H1 (cell line): ENCODE results near the gene ASCC1. TPM values are rescaled to one million over a fixed set of nuclear protein-coding genes. Genes with fewer than 3 reads are reported as not detected.

Experiments
- CTCF ChIA-PET: fragments of 300-600 bp; sonication (Branson Sonifier 250); formaldehyde crosslinking; loops from one replicate; lab custom pipeline; 2021; ENCODE audit not compliant: partially characterized antibody; lab: Charles Lee
- POLR2A ChIA-PET: fragments of 300-600 bp; sonication (Branson Sonifier 250); formaldehyde crosslinking; loops from one replicate; lab custom pipeline; 2021; ENCODE audit warnings: inconsistent platforms; ENCODE audit not compliant: partially characterized antibody; lab: Charles Lee
- DNase-seq, 2 experiments: peaks; one replicate each; pipeline versions ENCODE4 v3.0.0 to v3.0.0-alpha.2; 2010 to 2022; ENCODE audit warnings: low spot score in 2 of 2, low read depth in 1 of 2, mixed read lengths in 1 of 2
- FAIRE-seq: peaks from 2 replicates; lab custom pipeline; 2011; peaks lifted over from hg19 to GRCh38; lab: Jason Lieb, UNC
- H2AFZ ChIP-seq: 2 replicates; pipeline ENCODE4 v1.8.1; 2012; ENCODE audit warnings: low read length, inconsistent platforms
- H2AK5ac ChIP-seq: 2 replicates; pipeline ENCODE4 v1.6.1; 2013; ENCODE audit warnings: low read depth, low read length
- H2BK120ac ChIP-seq: replicated peaks from 2 replicates; pipeline ENCODE3; 2013; ENCODE audit warnings: low read depth, low read length, inconsistent platforms
- H2BK12ac ChIP-seq: 2 replicates; pipeline ENCODE4 v1.6.1; 2013; ENCODE audit warnings: low read depth, low read length
- H2BK15ac ChIP-seq: 2 replicates; pipeline ENCODE4 v1.6.1; 2013; ENCODE audit warnings: low read length
- H2BK20ac ChIP-seq: 2 replicates; pipeline ENCODE4 v1.6.1; 2013; ENCODE audit warnings: low read length
- H2BK5ac ChIP-seq: 2 replicates; pipeline ENCODE4 v1.6.1; 2013; ENCODE audit warnings: low read depth, low read length
- H3K14ac ChIP-seq: 2 replicates; pipeline ENCODE4 v1.6.1; 2013; ENCODE audit warnings: inconsistent platforms; ENCODE audit not compliant: insufficient read length
- H3K18ac ChIP-seq: 2 replicates; pipeline ENCODE4 v1.6.1; 2013; ENCODE audit warnings: low read length; ENCODE audit errors: extremely low read depth
- H3K23ac ChIP-seq: 2 replicates; pipeline ENCODE4 v1.6.1; 2013; ENCODE audit warnings: inconsistent platforms; ENCODE audit not compliant: insufficient read length
- H3K23me2 ChIP-seq: 2 replicates; pipeline ENCODE4 v1.6.1; 2013; ENCODE audit warnings: low read depth, low read length
- H3K27ac ChIP-seq: 2 replicates; pipeline ENCODE4 v1.6.1; 2011; ENCODE audit warnings: low read depth, low read length, inconsistent platforms
- H3K27me3 ChIP-seq, 4 experiments: replicated peaks in 1 of 4; 1 replicate in 1 of 4; 2 replicates in 3 of 4; pipeline versions ENCODE4 v1.6.1 to v1.8.1; 2011 to 2013; ENCODE audit warnings: low read length in 3 of 4, mild to moderate bottlenecking in 3 of 4, inconsistent platforms in 2 of 4, mixed read lengths in 2 of 4, moderate library complexity in 1 of 4; ENCODE audit not compliant: control insufficient read depth in 3 of 4, insufficient read depth in 3 of 4; ENCODE audit errors: extremely low read depth in 1 of 4
- H3K36me3 ChIP-seq, 4 experiments: 2 replicates each; pipeline versions ENCODE4 v1.6.1 to v1.8.1; 2011 to 2013; ENCODE audit warnings: mild to moderate bottlenecking in 4 of 4, low read length in 3 of 4, moderate library complexity in 2 of 4, control low read depth in 1 of 4, inconsistent platforms in 1 of 4; ENCODE audit not compliant: insufficient read depth in 4 of 4, control insufficient read depth in 2 of 4
- H3K4ac ChIP-seq: replicated peaks from 2 replicates; pipeline ENCODE3; 2013; ENCODE audit warnings: low read length, low read depth, mixed read lengths, inconsistent platforms; ENCODE audit not compliant: insufficient read length
- H3K4me1 ChIP-seq, 4 experiments: replicated peaks in 1 of 4; 1 replicate in 1 of 4; 2 replicates in 3 of 4; pipeline versions ENCODE4 v1.6.1 to v1.8.1; 2011 to 2013; ENCODE audit warnings: low read length in 3 of 4, inconsistent platforms in 2 of 4, mixed read lengths in 1 of 4; ENCODE audit not compliant: insufficient read depth in 4 of 4, control insufficient read depth in 3 of 4
- H3K4me2 ChIP-seq, 2 experiments: 2 replicates each; pipeline versions ENCODE4 v1.6.1 to v1.8.1; 2011 to 2013; ENCODE audit warnings: low read depth in 2 of 2, low read length in 2 of 2, control low read depth in 1 of 2, inconsistent platforms in 1 of 2, mild to moderate bottlenecking in 1 of 2; ENCODE audit not compliant: insufficient read depth in 1 of 2
- H3K4me3 ChIP-seq, 4 experiments: fragments of 200-600, 300-600 bp in 1 of 4; sonication (generic), shearing (Covaris generic), sonication (Bioruptor Twin) in 1 of 4; 2 replicates each; pipeline versions ENCODE4 v1.5.1 to v1.8.1; 2011 to 2016; ENCODE audit warnings: low read length in 4 of 4, low read depth in 3 of 4, control low read depth in 2 of 4, inconsistent platforms in 2 of 4, mild to moderate bottlenecking in 2 of 4, mixed read lengths in 1 of 4, moderate library complexity in 1 of 4; ENCODE audit not compliant: insufficient read depth in 2 of 4; ENCODE audit errors: extremely low read depth in 1 of 4
- H3K56ac ChIP-seq: replicated peaks from 2 replicates; pipeline ENCODE3; 2013; ENCODE audit warnings: low read depth, mild to moderate bottlenecking, mixed read lengths, low read length, inconsistent platforms; ENCODE audit not compliant: insufficient read length
- H3K79me1 ChIP-seq: 2 replicates; pipeline ENCODE4 v1.6.1; 2013; ENCODE audit warnings: low read depth, low read length, control low read depth
- H3K79me2 ChIP-seq, 2 experiments: 2 replicates each; pipeline versions ENCODE4 v1.6.1 to v1.8.1; 2012 to 2013; ENCODE audit warnings: low read length in 2 of 2, mild to moderate bottlenecking in 2 of 2, inconsistent platforms in 1 of 2; ENCODE audit not compliant: insufficient read depth in 2 of 2, control insufficient read depth in 1 of 2
- H3K9ac ChIP-seq, 4 experiments: replicated peaks in 1 of 4; 1 replicate in 1 of 4; 2 replicates in 3 of 4; pipeline versions ENCODE4 v1.6.1 to v1.8.1; 2011 to 2013; ENCODE audit warnings: low read depth in 3 of 4, low read length in 3 of 4, control low read depth in 2 of 4, mild to moderate bottlenecking in 2 of 4, moderate library complexity in 2 of 4, inconsistent platforms in 1 of 4; ENCODE audit errors: extremely low read depth in 1 of 4
- H3K9me3 ChIP-seq, 2 experiments: 2 replicates each; pipeline versions ENCODE4 v1.6.1 to v1.8.1; 2012 to 2013; ENCODE audit warnings: mild to moderate bottlenecking in 2 of 2, moderate library complexity in 2 of 2, control low read depth in 1 of 2, inconsistent platforms in 1 of 2, low read depth in 1 of 2, low read length in 1 of 2, mixed read lengths in 1 of 2; ENCODE audit not compliant: insufficient read depth in 2 of 2
- H4K20me1 ChIP-seq, 2 experiments: replicated peaks in 1 of 2; 2 replicates each; pipeline versions ENCODE3 to v1.8.1; 2011 to 2013; ENCODE audit warnings: inconsistent platforms in 2 of 2, low read length in 2 of 2, mild to moderate bottlenecking in 1 of 2; ENCODE audit not compliant: insufficient read depth in 2 of 2, control insufficient read depth in 1 of 2
- H4K5ac ChIP-seq: 2 replicates; pipeline ENCODE4 v1.6.1; 2013; ENCODE audit warnings: low read length, low read depth, mixed read lengths, inconsistent platforms; ENCODE audit not compliant: insufficient read length
- H4K8ac ChIP-seq: 2 replicates; pipeline ENCODE4 v1.8.0; 2013; ENCODE audit warnings: mild to moderate bottlenecking, moderate library complexity, low read length, inconsistent platforms; ENCODE audit not compliant: insufficient read depth; ENCODE audit errors: extremely low read depth
- H4K91ac ChIP-seq: replicated peaks from 2 replicates; pipeline ENCODE3; 2013; ENCODE audit warnings: low read length, mixed read lengths, inconsistent platforms; ENCODE audit not compliant: insufficient read length
- NRF1 ChIP-seq: IDR thresholded peaks from 2 replicates; pipeline ENCODE4 v1.6.1; 2011; ENCODE audit warnings: mild to moderate bottlenecking, low read depth, low read length, improper control_type of control experiment
- SP4 ChIP-seq: IDR thresholded peaks from 2 replicates; pipeline ENCODE4 v1.6.1; 2012; ENCODE audit warnings: low read length, inconsistent platforms
- WGBS, 2 experiments: shearing (Covaris generic) in 1 of 2; methylation state at CpG; one replicate each; pipeline versions ENCODE4 v1.1.6 to v1.1.7; 2013 to 2015; ENCODE audit warnings: low lambda C conversion rate in 2 of 2, mixed read lengths in 2 of 2, inconsistent platforms in 1 of 2, low coverage in 1 of 2, missing lambda C conversion rate in 1 of 2; ENCODE audit not compliant: insufficient replicate concordance in 2 of 2, insufficient coverage in 1 of 2, insufficient read length in 1 of 2; ENCODE audit errors: extremely low coverage in 1 of 2, missing lambda C conversion rate in 1 of 2; 5-methylcytosine and 5-hydroxymethylcytosine counted together
- polyA plus RNA-seq, 7 experiments: library from polyadenylated mRNA; depleted of rRNA in 3 of 7; stranded (reverse) in 5 of 7; unstranded in 2 of 7; fragments of >200 nt in 5 of 7; fragments of 200-250 nt in 2 of 7; gene quantifications; 1 replicate in 5 of 7; 2 replicates in 1 of 7; 4 replicates in 1 of 7; pipeline versions ENCODE4 v1.2.1 to v1.2.3, GENCODE V29; 2011 to 2013; ENCODE audit warnings: missing spikeins in 2 of 7, mixed read lengths in 2 of 7
- total RNA-seq: library from RNA; stranded (reverse); fragmentation: NEBNext Ultra II Directional; extraction: Animal tissue kit (Norgen Biotek cat#: 25700); gene quantifications from 2 replicates; pipeline ENCODE4 v1.2.1, GENCODE V29; 2021

Gene ASCC1
- total and polyA plus RNA-seq, 2 of the 8 experiments (the other 6 are each of a cell fraction or from before 2014, with no cell fraction given), result 25.6 to 35.8 TPM

DNA sequence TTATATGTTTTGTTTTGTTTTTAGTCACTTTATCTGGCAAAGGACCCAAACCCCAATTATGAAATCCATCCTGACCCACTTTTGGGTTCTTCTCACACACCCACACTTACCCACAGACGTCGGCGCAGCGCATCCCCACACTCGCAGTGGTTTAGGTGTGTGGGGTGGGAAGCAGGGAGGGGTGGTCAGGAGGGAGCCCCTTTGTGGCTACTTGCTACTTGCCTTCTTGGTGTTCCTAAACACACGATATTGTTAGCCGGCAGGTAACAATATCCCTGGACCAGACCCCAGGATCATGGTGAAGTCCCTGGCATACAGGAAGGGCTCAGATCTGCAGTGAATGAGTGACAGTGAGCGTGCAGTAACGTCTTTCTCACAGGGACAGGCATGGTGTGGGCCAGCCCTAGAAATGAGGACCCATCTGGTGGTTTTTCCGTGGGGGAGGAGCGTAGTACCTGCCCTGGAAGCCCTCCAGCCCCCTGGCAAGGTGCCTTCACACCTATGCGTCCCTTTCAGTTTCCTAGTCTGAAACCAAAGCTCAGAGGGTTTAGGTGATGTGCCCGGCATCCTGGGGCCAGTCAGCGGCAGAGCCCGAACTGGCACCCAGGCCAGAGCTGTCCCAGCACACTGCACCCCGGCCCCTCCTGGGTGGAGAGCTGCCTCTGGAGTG lies 132.2 kb downstream of the ASCC1 start:
- ChIA-PET CTCF (interaction anchor here (0.5 to 3.0 kb wide), 7 partner anchors 10 to 128 kb away, joined by 3 to 11 read pairs (median 4); no protein-coding TSS in a partner anchor), POLR2A (interaction anchor here (0.7 to 1.4 kb wide), 2 partner anchors 14 to 164 kb away, joined by 3 read pairs; no protein-coding TSS in a partner anchor)
- Histone ChIP-seq H3K18ac (no peak overlapping the region), H2BK15ac (no peak overlapping the region), H3K9ac (no peak overlapping the region), H2BK20ac (no peak overlapping the region), H3K23me2 (peaks cover 8% of the 10 kb centered on the region; the same call in 1 of the 2 replicates), H2BK120ac (no peak overlapping the region), H3K36me3 (no peaks in the 10 kb centered on the region; a peak in 2 of 8 replicates), H4K5ac (no peak overlapping the region), H3K27me3 (peaks cover 19 to 41% (median 40%) of the 10 kb centered on the region in 4 experiments), H3K79me2 (no peaks in the 10 kb centered on the region), H3K27ac (no peak overlapping the region), H3K4me1 (peaks cover 0 to 30% (median 11%) of the 10 kb centered on the region in 4 experiments; a peak in 6 of 7 replicates), H3K9me3 (no peaks in the 10 kb centered on the region), H4K20me1 (no peaks in the 10 kb centered on the region), H4K8ac (no peak overlapping the region), H2AFZ (no peak overlapping the region), H3K56ac (no peak overlapping the region), H3K14ac (no peak overlapping the region), H3K23ac (no peak overlapping the region), H3K4me2 (no peak overlapping the region), H3K4ac (no peak overlapping the region), H3K79me1 (no peaks in the 10 kb centered on the region), H2AK5ac (no peak overlapping the region), H2BK5ac (no peak overlapping the region), H4K91ac (no peak overlapping the region), H2BK12ac (peak overlapping the region; percentile 27; the same call in 1 of the 2 replicates), H3K4me3 (no peak overlapping the region)
- FAIRE-seq (no peak), DNase-seq (no peak)
- no peak for TF ChIP-seq NRF1
- TF ChIP-seq SP4, result no peak
- 89% methylated on average over 16 of the region's 16 CpGs; no CpG with 5 or more reads in 1 of the 2 experiments for WGBS, 2 experiments
